CD4-positive, CD25-positive, alpha-beta regulatory T cell (primary cell): ENCODE measurements around the gene PRPSAP2. TPM values are rescaled to one million over a fixed set of nuclear protein-coding genes. Genes with fewer than 3 reads are reported as not detected.
A peak's percentile ranks its signal among the peaks of the same experiment; 100 is the strongest.
"Not testable (repeated sequence)": the region's sequence is repeated elsewhere in the genome, so short reads cannot be mapped to it uniquely, and the experiment has no call there.

Source experiments
- ATAC-seq, 2 donors: fragments of 150-1000 bp; cut with Tn5 transposase; one replicate each; pipeline ENCODE4 v1.10.0; 2021; ENCODE audit warnings: low read depth in 2 of 2, moderate number of reproducible peaks in 2 of 2, moderate library complexity in 1 of 2
- DNase-seq, 3 donors: peaks; one replicate each; pipeline versions ENCODE4 v3.0.0 to v3.0.0-alpha.2; 2012 to 2022; ENCODE audit warnings: mixed read lengths in 1 of 3
- H3K27ac ChIP-seq: one replicate; pipeline ENCODE4 v1.7.0; 2013; ENCODE audit warnings: mild to moderate bottlenecking, low read length; ENCODE audit not compliant: insufficient read depth, poor library complexity, severe bottlenecking
- H3K27me3 ChIP-seq: one replicate; pipeline ENCODE4 v1.7.0; 2013; ENCODE audit warnings: low read length; ENCODE audit not compliant: control insufficient read depth, insufficient read depth
- H3K36me3 ChIP-seq: one replicate; pipeline ENCODE4 v1.7.0; 2013; ENCODE audit warnings: mild to moderate bottlenecking, low read length, moderate library complexity; ENCODE audit not compliant: control insufficient read depth, insufficient read depth
- H3K4me1 ChIP-seq: 2 replicates; pipeline ENCODE4 v1.7.0; 2013; ENCODE audit warnings: mild to moderate bottlenecking, low read length; ENCODE audit not compliant: insufficient read depth, control insufficient read depth, poor library complexity, severe bottlenecking
- H3K4me3 ChIP-seq: one replicate; pipeline ENCODE4 v1.7.0; 2013; ENCODE audit warnings: low read depth, mild to moderate bottlenecking, low read length, moderate library complexity
- H3K9me3 ChIP-seq, 2 experiments: 1 replicate in 1 of 2; 2 replicates in 1 of 2; pipeline ENCODE4 v1.7.0; 2013; ENCODE audit warnings: low read length in 2 of 2, mild to moderate bottlenecking in 1 of 2, moderate library complexity in 1 of 2; ENCODE audit not compliant: control insufficient read depth in 2 of 2
- H3K27ac Mint-ChIP-seq, 3 donors: one replicate each; pipeline ENCODE4 v1.8.0; 2020 to 2022; ENCODE audit warnings: mild to moderate bottlenecking in 3 of 3, mixed read lengths in 3 of 3, moderate library complexity in 2 of 3
- H3K27me3 Mint-ChIP-seq: one replicate; pipeline ENCODE4 v1.8.0; 2022; ENCODE audit warnings: mild to moderate bottlenecking, mixed read lengths
- H3K36me3 Mint-ChIP-seq: one replicate; pipeline ENCODE4 v1.8.0; 2020; ENCODE audit warnings: mixed read lengths
- H3K4me1 Mint-ChIP-seq, 4 donors: one replicate each; pipeline ENCODE4 v1.8.0; 2020 to 2022; ENCODE audit warnings: mixed read lengths in 4 of 4, mild to moderate bottlenecking in 1 of 4
- H3K4me3 Mint-ChIP-seq, 4 donors: one replicate each; pipeline ENCODE4 v1.8.0; 2020 to 2022; ENCODE audit warnings: mild to moderate bottlenecking in 4 of 4, mixed read lengths in 4 of 4, moderate library complexity in 3 of 4
- H3K9me3 Mint-ChIP-seq, 7 donors: one replicate each; pipeline ENCODE4 v1.8.0; 2020 to 2022; ENCODE audit warnings: mixed read lengths in 7 of 7, mild to moderate bottlenecking in 3 of 7, moderate library complexity in 2 of 7
- polyA plus RNA-seq, 4 donors: library from polyadenylated mRNA; unstranded; fragments of 300-500 nt; fragmentation: Illumina TruSeq; gene quantifications; one replicate each; pipeline ENCODE4 v1.2.3, GENCODE V29; 2021
- total RNA-seq: library from RNA; stranded (reverse); gene quantifications from one replicate; pipeline ENCODE4 v1.2.3, GENCODE V29; 2022

The PRPSAP2 gene
- total RNA-seq (41.5 TPM), polyA plus RNA-seq (10 to 100 TPM; 45.3 to 59.5 (median 47.4) TPM)

- Mint-ChIP-seq H3K9me3 (no peaks in the 10 kb centered on the region), H3K27ac (peak within 1 kb of the TSS; percentile 72 to 99 (median 90)), H3K4me1 (peaks cover 28 to 67% (median 39%) of the 10 kb centered on the region in 4 donors), H3K36me3 (peaks cover 2% of the 10 kb centered on the region), H3K4me3 (peak within 1 kb of the TSS; percentile 95 to 100 (median 96)), H3K27me3 (no peaks in the 10 kb centered on the region)
- no peaks in the 10 kb centered on the region for H3K36me3 ChIP-seq
- H3K27ac ChIP-seq, result peak within 1 kb of the TSS; percentile 76
- no peaks in the 10 kb centered on the region for H3K9me3 ChIP-seq
- peak; percentile 91 to 95 (median 92) for DNase-seq
- no peaks in the 10 kb centered on the region for H3K27me3 ChIP-seq
- peaks cover 40% of the 10 kb centered on the region for H3K4me1 ChIP-seq
- peak within 1 kb of the TSS; percentile 93 for H3K4me3 ChIP-seq
- ATAC-seq, result peak; percentile 84
These were observed at the start of gene PRPSAP2 for GRCh38 chr17:18857864-18858566. PRPSAP2 (plus strand) TSS chr17:18858131; CDS start chr17:18865834, 7,703 bp downstream.

GRCh38 chr17:18815924-18816323 lies 42.0 kb upstream of the PRPSAP2 start:
- H3K9me3 Mint-ChIP-seq, H3K27me3 Mint-ChIP-seq: not testable (repeated sequence)

GRCh38 chr17:18816489-18817371 lies 41.2 kb upstream of the PRPSAP2 start:
- ATAC-seq, result peak; percentile 77

More at GRCh38 chr17:18815924-18816323, 42.0 kb upstream of the PRPSAP2 start:
- not testable (repeated sequence) for H3K4me1 Mint-ChIP-seq, H3K9me3 ChIP-seq, ATAC-seq, H3K4me3 ChIP-seq, H3K4me3 Mint-ChIP-seq, H3K27me3 ChIP-seq, H3K36me3 ChIP-seq, H3K27ac Mint-ChIP-seq, H3K36me3 Mint-ChIP-seq, H3K27ac ChIP-seq, H3K4me1 ChIP-seq, DNase-seq

GRCh38 chr17:18821430-18821829 lies 36.5 kb upstream of the PRPSAP2 start:
- not testable (repeated sequence) for H3K9me3 ChIP-seq, DNase-seq, H3K36me3 Mint-ChIP-seq, H3K27ac Mint-ChIP-seq, H3K4me1 ChIP-seq, ATAC-seq, H3K36me3 ChIP-seq, H3K4me3 Mint-ChIP-seq, H3K9me3 Mint-ChIP-seq, H3K4me1 Mint-ChIP-seq, H3K27me3 ChIP-seq, H3K27ac ChIP-seq, H3K4me3 ChIP-seq, H3K27me3 Mint-ChIP-seq

More at GRCh38 chr17:18816489-18817371, 41.2 kb upstream of the PRPSAP2 start:
- DNase-seq, result peak; percentile 20 to 78 (median 68)
- H3K4me3 ChIP-seq, H3K4me1 Mint-ChIP-seq, H3K27me3 Mint-ChIP-seq, H3K27ac ChIP-seq, H3K9me3 Mint-ChIP-seq, H3K4me3 Mint-ChIP-seq, H3K4me1 ChIP-seq, H3K36me3 ChIP-seq, H3K9me3 ChIP-seq, H3K36me3 Mint-ChIP-seq, H3K27me3 ChIP-seq: not testable (repeated sequence)
- peak overlapping the region in 1 of 3 donors; percentile 74 for H3K27ac Mint-ChIP-seq

GRCh38 chr17:18827613-18828012 lies 30.3 kb upstream of the PRPSAP2 start:
- not testable (repeated sequence) for H3K27ac Mint-ChIP-seq, H3K36me3 ChIP-seq, H3K9me3 Mint-ChIP-seq, ATAC-seq, DNase-seq, H3K9me3 ChIP-seq, H3K4me1 ChIP-seq, H3K27me3 ChIP-seq, H3K4me3 ChIP-seq, H3K4me3 Mint-ChIP-seq, H3K27me3 Mint-ChIP-seq, H3K27ac ChIP-seq, H3K36me3 Mint-ChIP-seq, H3K4me1 Mint-ChIP-seq

- peaks cover 5% of the 10 kb centered on the region for H3K36me3 Mint-ChIP-seq
- H3K27me3 ChIP-seq, result no peaks in the 10 kb centered on the region
- no peak for ATAC-seq
These were observed 9.4 kb upstream of the PRPSAP2 start for GRCh38 chr17:18848501-18848900.

GRCh38 chr17:18850679-18851078 lies 7.3 kb upstream of the PRPSAP2 start:
- no peak for ATAC-seq

More at GRCh38 chr17:18848501-18848900, 9.4 kb upstream of the PRPSAP2 start:
- Mint-ChIP-seq H3K9me3 (no peaks in the 10 kb centered on the region), H3K4me1 (peaks cover 0 to 1% (median 0%) of the 10 kb centered on the region in 4 donors), H3K27ac (no peak overlapping the region), H3K27me3 (no peaks in the 10 kb centered on the region), H3K4me3 (no peak overlapping the region)
- Histone ChIP-seq H3K4me3 (no peak overlapping the region), H3K9me3 (no peaks in the 10 kb centered on the region), H3K4me1 (no peaks in the 10 kb centered on the region), H3K27ac (no peak overlapping the region), H3K36me3 (no peaks in the 10 kb centered on the region)
- DNase-seq, result no peak

More at GRCh38 chr17:18850679-18851078, 7.3 kb upstream of the PRPSAP2 start:
- H3K4me3 ChIP-seq, result no peak overlapping the region
- H3K4me1 ChIP-seq, result peaks cover 5% of the 10 kb centered on the region
- DNase-seq, result no peak
- no peak overlapping the region for H3K4me3 Mint-ChIP-seq
- no peaks in the 10 kb centered on the region for H3K27me3 ChIP-seq
- no peak overlapping the region for H3K27ac ChIP-seq
- H3K4me1 Mint-ChIP-seq, result peaks cover 0 to 12% (median 7%) of the 10 kb centered on the region in 4 donors
- H3K36me3 Mint-ChIP-seq, result peaks cover 5% of the 10 kb centered on the region
- H3K9me3 Mint-ChIP-seq, result no peaks in the 10 kb centered on the region
- no peaks in the 10 kb centered on the region for H3K36me3 ChIP-seq
- H3K9me3 ChIP-seq, result no peaks in the 10 kb centered on the region
- H3K27ac Mint-ChIP-seq, result no peak overlapping the region
- H3K27me3 Mint-ChIP-seq, result no peaks in the 10 kb centered on the region
